ENCODE measurements around the gene ACP7.

ACP7 gene

GRCh38 chr19:39150807-39151600, 66.8 kb downstream of the ACP7 start:
- no peak for DNase-seq

DNA sequence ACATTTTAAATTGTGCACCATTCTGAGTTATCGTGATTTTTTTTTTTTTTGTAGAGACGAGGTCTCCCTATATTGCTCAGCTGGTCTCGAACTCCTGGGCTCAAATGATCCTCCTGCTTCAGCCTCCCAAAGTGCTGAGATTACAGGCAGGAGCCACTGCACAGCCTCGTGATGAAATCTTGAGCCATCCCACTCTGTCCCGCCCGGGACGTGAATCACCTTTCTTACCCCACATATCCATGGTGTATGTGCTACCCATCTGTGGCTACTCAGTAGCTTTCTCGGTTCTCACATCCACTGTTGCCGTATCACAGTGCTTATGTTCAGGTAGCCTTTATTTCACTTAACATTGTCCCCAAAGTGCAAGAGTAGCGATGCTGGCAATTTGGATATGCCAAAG, 67.9 kb downstream of the ACP7 start:
- no peak for DNase-seq

- DNase-seq = no peak
Measured at GRCh38 chr19:39154100-39154628, 70.0 kb downstream of the ACP7 start.

DNA sequence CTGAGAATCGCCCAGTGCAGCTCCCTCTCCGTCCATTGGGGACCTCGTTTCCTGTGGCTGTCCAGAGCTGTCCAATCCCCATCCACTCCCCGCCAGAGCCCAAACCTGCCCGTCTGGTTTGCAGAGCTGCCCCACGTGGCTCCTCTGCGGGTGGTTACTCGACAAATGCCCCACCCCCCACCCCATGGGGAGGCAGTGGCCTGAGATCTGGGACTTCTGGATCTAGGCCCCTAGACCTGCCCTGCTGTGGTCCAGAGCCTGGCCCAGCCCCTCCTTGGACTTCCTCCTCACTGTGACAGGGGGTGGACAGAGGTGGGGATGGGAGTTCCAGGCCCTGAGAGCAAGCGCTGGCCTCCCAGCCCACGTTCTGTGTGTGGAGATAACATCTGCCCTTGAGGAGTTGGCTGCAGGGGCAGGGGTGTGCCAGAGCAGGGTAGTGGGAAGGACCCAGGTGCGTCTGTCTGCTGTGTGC, 70.5 kb downstream of the ACP7 start:
- DNase-seq = no peak

DNA sequence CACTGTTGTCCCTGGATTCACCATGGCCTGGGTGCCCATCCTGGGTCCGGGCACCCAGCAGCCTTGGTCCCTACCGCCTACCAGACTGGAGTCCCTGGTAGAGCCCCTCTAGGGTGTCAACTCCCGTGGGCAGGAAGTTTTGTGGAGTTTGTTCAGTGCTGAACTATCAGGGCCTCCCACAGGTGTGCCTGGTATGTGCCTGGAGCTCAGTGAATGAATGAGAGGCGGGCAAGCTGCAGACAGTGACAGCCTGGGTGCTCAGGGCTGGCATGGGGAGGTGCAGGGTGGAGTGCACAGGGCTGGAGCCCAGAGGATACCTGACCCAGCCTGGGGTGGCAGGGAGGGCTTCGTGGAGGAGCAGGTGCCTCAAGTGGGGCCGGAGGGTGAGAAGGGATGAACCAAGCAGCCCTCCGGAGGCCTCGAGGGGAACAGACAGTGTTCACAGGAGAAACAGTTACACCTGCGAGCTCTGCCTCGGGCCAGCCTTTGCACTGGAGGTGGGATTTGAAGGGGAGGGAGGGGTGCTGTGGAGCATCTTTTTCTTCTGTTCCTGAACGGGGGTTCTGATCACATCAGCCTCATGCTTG, 71.0 kb downstream of the ACP7 start:
- no peak for DNase-seq

DNA sequence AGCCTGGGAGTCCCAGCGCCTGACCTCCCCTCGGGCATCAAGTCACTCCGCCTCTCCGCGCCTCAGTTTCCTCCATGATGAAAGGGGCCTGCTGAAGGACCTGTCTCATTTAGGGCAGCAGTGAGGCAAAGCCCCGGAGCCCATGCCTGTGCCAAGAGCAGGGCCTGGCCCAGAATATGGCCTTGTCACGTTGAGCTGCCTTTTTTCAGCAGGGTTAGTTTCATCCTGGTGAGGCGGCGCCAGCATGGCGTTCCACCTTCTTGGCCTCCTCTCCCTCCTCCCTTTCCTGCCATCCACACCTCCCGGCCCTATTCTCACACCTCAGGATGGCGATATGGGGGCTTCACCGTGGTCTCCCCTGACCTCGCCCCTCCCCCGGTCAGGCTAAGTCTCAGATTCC, 71.6 kb downstream of the ACP7 start:
- no peak for DNase-seq

GRCh38 chr19:39156326-39157230, 72.4 kb downstream of the ACP7 start:
- DNase-seq = no peak

- DNase-seq = no peak
Measured at GRCh38 chr19:39157275-39157996, 73.3 kb downstream of the ACP7 start.

DNA sequence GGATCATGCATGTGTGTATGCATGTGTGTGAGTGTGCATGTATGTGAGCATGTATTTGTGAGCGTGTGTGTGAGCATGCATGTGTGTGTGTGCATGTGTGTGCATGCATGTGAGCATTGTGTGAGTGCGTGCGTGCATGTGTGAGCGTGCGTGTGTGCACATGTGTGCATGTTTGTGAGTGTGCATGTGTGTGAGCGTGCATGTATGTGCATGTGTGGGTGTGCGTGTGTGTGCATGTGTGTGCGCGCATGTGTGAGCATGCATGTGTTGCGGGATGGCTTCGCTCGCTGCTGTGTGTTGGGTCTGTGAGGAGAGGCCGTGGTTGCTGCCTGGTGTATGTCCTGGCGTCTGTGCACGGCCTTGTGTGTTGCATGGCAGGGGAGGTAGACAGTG, 73.8 kb downstream of the ACP7 start:
- no peak for DNase-seq

- DNase-seq = no peak
Measured at GRCh38 chr19:39158646-39159260, 74.6 kb downstream of the ACP7 start.

GRCh38 chr19:39160523-39160861, 76.3 kb downstream of the ACP7 start:
- DNase-seq = no peak

Measured in NCI-H1105 (cell line).